EH (cell line): ENCODE data around the gene MYL6B.
A peak's percentile ranks its signal among the peaks of the same experiment; 100 is the strongest.
"Not testable (repeated sequence)": the region's sequence is repeated elsewhere in the genome, so short reads cannot be mapped to it uniquely, and the experiment has no call there.

Experiments
- DNase-seq: peaks from one replicate; pipeline ENCODE4 v3.0.0-alpha.2; 2015; ENCODE audit warnings: low read depth

MYL6B gene

DNA sequence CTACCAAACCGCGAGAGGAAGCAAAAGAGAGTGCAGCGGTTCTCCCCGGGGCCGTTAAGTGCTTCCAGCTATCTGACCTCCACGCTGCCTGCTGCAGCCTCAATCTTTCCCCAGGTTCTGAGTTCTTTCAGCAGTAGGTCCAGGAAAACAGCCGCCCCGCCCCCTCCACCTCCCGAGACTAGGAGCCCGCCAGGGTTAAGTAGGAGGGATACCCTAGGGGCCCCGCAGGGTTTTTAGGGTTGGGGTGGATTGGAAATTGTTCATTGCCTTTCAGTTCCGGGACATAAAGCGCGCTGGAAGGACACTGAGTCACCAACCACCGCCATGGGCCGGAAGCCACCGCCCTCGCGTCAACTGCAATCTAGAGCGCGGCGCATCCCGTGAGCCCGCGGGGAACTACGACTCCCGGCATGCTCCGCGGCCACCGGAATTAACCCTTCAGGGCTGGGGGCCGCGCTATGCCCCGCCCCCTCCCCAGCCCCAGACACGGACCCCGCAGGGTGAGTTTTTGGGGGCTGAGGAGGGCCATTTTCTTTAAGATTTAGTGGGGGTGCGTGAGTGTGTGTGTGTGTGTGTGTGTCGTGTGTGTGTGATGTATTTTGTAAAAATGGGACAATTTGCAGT lies at the start of gene MYL6B:
MYL6B (plus strand) TSS at position 456 of the 624 bp plus-strand sequence. CDS start 1,332 bp downstream, outside the sequence.
- DNase-seq = peak; percentile 92

GRCh38 chr12:56102683-56103065 lies 49.7 kb upstream of the MYL6B start:
- no peak for DNase-seq

DNA sequence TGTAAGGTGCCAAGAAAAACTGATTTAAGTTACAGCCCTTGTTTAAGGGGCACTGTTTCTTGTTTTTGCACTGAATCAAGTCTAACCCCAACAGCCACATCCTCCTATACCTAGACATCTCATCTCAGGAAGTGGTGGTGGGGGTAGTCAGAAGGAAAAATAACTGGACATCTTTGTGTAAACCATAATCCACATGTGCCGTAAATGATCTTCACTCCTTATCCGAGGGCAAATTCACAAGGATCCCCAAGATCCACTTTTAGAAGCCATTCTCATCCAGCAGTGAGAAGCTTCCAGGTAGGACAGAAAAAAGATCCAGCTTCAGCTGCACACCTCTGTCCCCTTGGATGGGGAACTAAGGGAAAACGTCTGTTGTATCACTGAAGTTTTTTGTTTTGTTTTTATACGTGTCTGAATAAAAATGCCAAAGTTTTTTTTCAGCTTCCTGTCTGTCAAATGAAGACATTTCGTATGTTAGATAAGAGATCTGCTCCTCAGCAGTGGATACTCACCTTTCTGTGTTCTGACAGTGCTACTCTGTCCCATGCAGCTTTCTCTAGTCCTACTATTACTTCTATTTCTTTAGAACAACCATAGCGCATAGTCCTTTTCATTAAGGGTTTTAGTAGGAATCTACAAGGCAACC lies 49.2 kb upstream of the MYL6B start:
- DNase-seq = no peak

DNA sequence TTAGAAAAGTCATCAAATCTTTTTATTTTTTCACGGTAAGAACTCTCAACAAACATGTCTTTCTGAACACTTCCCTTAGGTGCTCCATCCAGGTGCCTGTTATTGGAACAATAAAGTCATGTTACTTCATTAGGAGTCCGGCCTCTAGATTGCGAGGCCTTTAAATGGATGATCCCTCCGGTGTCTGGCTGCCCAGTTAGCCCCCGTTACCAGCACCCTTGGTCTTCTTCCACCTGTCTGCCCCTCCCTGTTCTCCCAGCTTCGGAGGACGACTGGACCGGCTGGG lies 48.6 kb upstream of the MYL6B start:
- DNase-seq = no peak

GRCh38 chr12:56104109-56104814 lies 48.1 kb upstream of the MYL6B start, which contains the start of gene PA2G4:
PA2G4 (plus strand) TSS chr12:56104559; CDS start chr12:56104738, 179 bp downstream.
- peak; percentile 99 for DNase-seq

DNA sequence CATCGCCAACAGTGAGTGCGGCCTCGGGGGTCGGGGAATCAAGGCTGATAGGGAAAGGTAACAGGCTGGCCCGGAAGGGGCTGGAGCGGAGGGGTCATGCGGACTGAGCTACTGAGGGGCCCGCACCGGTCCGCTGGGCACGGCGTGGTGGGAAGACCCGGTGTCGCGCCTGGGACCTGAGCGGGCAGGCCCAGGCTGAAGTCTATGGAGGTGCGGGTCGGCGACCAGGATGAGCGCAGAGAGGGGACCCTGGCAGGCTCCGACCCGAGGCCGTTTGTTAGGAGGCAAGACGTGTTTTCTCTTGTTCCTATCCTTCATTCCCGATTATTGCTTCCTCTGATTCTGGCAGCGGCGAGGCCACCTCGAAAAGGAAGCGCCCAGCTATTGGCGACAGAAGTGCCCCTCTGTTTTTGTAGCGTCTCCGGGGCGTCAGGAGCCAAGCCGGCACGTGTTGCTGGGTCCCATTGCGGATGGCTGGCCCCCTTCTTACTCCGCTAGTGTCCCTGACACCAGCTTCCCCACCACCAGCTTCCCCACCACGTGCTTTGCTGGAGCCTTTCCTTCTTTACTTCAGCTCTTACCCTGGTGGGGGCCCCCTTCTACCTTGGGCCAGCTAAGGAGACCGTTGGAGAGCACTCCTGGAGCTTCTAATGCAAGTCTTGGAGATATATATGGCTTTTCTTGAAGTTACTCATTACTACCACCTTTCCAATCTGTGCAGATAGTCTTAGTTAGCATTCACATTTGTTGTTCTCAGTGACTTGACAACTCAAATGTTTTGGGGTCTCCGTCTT lies 47.4 kb upstream of the MYL6B start:
- peak; percentile 21 for DNase-seq

DNA sequence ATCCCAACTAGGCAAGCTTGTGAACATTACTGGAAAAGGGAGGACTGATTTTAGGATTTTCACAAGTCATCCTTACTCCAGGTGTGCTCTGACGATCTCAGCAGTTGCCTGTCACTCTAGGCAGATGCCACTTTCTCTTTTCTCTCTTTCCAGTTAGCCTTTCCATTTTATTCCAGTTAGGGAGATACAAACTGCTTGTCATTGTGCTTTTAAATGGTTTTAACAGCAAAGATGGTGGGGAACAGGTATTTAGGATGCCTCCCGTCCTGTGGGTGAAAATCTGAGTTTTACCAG lies 46.8 kb upstream of the MYL6B start:
- no peak for DNase-seq

DNA sequence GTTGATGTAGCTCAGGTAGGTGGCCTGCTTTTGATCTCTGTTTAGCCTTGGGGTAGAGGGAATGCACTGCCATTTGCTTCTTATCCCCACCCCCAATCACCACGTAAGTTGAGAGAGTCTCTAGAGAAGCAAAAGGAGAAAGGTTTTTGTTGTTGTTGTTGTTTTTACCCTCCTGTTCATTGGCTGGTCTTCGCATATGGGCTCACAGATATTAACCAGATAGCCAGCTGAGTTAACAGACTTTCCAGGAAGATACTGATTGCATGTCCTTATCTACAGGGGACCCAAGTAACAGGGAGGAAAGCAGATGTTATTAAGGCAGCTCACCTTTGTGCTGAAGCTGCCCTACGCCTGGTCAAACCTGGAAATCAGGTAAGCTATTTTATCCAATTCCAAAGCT lies 45.1 kb upstream of the MYL6B start:
- no peak for DNase-seq

GRCh38 chr12:56110571-56110970 lies 41.8 kb upstream of the MYL6B start:
- DNase-seq = no peak

DNA sequence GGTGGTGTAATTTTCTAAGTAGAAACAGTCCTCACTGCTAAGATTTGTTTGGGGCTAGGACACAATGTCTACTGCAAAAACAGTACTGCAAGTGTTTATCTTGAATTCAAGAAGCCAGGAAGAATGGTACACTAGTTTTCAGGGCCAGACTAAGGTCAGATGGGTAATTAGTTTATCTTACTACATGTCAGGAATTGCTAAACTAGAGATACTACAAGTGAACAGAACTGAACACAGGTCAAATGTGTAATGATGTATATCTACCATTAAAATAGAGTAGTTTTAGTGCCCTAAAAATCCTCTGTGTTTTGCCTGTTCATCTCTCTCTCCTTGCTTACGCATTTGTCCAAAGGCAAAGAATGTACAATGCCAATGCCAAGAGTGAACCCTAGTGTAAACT lies 38.3 kb upstream of the MYL6B start:
- DNase-seq = no peak

DNA sequence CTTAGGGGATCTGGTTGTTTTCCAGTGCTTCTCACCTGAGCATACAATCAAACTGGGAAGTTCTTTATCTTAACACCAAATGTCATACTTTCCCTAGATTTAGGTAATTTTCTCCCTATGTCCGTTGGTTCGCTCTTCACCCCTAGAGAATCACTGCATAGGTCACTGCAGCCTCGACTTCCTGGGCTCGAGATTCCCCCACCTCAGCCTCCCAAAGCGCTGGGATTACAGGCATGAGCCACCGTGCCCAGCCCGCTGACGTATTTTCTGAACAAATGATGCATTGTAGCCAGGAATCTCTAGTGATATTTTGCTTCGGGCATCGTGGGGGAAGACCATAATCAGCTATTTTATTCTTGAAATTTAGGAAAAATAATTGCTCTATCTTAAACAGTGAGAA lies 37.1 kb upstream of the MYL6B start:
- DNase-seq = peak; percentile 11

DNA sequence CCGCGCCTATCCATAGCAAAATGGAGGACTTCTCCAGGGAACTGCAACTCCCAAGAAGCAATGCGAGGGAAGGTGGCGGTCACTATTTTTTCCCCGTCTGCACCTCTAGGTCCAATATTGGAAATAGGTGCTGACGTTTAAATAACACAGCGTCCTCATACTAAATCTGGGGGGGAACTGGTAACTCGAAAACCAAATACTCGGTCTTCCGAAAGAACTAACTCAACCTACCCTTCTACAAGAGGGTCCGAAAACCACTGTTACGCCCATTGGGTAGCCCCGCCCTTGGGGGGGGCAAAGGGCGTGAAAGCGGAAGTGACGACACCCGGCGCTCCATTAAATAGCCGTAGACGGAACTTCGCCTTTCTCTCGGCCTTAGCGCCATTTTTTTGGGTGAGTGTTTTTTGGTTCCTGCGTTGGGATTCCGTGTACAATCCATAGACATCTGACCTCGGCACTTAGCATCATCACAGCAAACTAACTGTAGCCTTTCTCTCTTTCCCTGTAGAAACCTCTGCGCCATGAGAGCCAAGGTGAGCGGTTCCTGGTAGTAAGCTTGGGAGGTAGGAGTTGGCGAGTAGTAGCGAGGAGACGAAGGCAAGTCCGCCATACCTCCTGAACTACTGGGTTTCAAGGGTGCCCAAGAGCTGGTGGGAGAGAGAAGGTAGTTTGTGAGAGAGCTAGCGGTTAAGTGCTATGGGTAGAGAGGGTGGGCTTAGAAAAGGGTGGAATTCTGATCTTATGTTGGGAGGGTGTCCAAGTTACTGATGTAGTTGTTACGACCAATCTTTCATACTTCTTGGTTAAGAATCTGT lies 35.9 kb upstream of the MYL6B start, which contains the start of gene RPL41:
RPL41 (plus strand) TSS at position 367 of the 815 bp plus-strand sequence.
- DNase-seq = peak; percentile 93

- DNase-seq = not testable (repeated sequence)
Measured at GRCh38 chr12:56117082-56117706, 35.2 kb upstream of the MYL6B start.

DNA sequence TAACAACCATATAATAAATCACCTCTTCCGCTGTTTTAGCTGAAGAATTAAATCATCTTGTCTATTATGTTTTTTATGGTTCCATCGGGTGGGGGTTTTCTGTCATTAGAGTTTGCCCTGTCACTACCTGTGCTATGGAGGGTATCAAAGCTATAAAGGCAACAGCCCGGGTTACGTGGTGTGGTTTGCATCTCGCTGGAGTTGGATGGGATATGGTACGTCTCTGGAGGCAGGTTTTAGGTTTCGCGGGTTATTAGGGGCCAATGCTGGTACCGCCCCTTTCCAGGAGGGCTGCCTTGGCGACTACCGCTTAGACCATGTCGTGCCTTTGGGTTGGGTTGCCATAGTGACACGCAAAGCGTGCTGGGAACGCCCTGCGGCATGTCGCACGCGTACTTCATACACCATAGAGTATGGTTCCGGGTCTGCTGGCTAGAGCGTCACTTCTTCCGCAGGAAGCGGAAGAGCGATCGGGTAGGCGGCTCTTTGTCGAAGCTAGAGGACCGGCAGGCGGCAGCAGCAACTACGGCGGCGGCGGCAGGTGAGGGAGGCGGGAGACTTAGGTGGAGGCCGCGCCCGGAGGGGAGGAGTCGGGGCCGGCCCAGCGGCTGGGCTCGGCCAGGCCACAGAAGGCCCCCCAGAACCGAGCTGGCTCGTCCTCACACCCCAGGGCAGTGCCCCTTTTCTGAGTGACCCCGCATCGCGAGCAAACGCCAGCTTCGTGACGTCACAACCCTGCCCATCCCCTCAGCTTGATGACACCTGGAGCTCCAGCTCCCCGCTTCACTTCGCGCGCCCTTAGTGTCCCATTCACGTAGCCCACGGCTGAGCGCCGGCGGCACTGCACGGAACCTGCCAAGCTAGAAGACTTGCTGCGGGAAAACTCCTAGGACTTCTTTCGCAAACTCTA lies 34.4 kb upstream of the MYL6B start, which contains the start of gene ZC3H10:
ZC3H10 (plus strand) TSS at position 489 of the 910 bp plus-strand sequence. CDS start 2,297 bp downstream, outside the sequence.
- DNase-seq = peak; percentile 99

DNA sequence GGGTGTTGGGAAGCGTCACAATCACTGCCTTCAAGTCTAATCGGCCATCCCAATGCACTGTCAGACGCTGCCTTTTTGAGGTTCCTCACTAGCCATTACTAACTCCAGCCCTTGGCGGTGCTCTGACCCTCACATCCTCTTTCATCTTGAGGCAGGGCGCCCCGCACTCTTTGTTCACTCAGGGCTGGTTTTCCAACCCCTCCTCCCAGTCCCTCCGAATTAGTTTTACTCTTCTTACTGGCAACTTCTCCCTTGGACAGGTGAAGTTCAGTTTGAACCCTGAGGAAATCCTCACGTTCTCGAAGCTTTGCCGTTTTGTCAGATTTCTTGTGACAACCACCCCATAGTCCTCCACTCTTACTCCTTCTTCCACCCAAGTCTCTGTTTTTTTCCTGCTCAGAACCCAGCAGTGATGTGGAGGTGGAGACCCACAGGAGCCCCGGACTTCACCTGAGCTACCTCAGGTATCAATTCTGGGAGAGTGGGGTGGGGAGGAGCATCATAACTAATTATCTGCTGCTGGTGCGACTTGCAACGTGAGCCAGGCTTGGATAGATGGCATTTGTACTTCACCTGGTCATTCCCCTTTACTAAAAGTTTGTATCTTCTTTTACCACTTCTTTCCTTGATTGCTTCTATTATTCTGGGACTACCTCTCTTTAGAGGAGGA lies 33.6 kb upstream of the MYL6B start:
- DNase-seq = no peak

DNA sequence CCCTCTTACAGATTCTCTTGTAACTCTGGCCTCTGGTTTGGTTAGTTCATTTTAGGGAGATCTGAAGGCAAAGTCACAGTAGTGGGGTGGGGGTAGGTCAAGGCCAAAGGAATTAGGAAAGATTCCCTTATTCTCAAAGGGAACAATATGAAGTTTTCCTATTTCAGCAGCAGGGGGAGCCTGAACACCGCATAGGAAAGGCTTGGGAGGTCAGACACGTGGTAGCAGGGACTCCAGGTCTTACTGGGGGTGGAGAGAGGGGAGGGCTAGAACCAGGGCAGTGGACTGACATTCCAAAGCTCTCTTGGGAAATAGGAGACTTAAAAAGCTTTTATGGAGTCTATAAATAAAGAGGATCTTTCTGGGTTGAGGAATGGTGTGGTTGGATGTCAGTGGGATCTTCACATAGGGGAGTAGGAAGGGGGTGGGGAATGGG lies 33.0 kb upstream of the MYL6B start:
- peak; percentile 97 for DNase-seq

GRCh38 chr12:56120158-56120846 lies 32.1 kb upstream of the MYL6B start:
- no peak for DNase-seq

DNA sequence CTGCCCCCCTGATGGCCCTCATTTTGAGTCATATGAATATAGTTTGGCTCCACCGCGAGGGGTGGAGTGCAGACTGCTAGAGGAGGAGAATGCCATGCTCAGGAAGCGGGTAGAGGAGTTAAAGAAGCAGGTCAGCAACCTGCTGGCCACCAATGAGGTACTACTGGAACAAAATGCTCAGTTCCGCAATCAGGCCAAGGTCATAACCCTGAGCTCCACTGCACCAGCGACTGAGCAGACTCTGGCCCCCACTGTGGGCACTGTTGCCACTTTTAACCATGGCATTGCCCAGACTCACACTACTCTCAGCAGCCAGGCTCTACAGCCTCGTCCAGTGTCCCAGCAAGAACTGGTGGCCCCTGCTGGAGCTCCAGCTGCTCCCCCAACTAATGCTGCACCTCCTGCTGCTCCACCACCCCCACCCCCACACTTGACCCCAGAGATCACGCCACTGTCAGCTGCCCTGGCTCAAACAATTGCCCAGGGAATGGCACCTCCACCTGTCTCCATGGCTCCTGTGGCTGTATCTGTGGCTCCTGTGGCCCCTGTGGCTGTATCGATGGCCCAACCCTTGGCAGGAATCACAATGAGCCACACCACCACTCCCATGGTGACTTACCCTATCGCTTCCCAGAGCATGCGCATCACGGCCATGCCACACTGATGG lies 31.1 kb upstream of the MYL6B start:
- DNase-seq = no peak
